Mesenchymal stem cell (in vitro differentiated cells and primary cell): ENCODE results near the gene TICAM2.

Source experiments
- DNase-seq: peaks from one replicate; pipeline ENCODE4 v3.0.0-alpha.2; 2013
- H2AFZ ChIP-seq: one replicate; pipeline ENCODE4 v1.6.1; 2013; ENCODE audit warnings: low read depth, mild to moderate bottlenecking, control low read depth, inconsistent platforms, low read length, moderate library complexity
- H2AK5ac ChIP-seq: 2 replicates; pipeline ENCODE4 v1.6.1; 2013; ENCODE audit warnings: low read length, moderate library complexity, mild to moderate bottlenecking, inconsistent platforms; ENCODE audit not compliant: severe bottlenecking
- H2BK120ac ChIP-seq: one replicate; pipeline ENCODE4 v1.6.1; 2013; ENCODE audit warnings: low read depth, mild to moderate bottlenecking, inconsistent platforms, low read length, moderate library complexity
- H2BK12ac ChIP-seq, 2 experiments: one replicate each; pipeline ENCODE4 v1.6.1; 2013; ENCODE audit warnings: inconsistent platforms in 2 of 2, low read length in 2 of 2, mild to moderate bottlenecking in 2 of 2, moderate library complexity in 2 of 2, control low read depth in 1 of 2
- H2BK15ac ChIP-seq: one replicate; pipeline ENCODE4 v1.6.1; 2013; ENCODE audit warnings: mild to moderate bottlenecking, low read depth, inconsistent platforms; ENCODE audit not compliant: poor library complexity, severe bottlenecking
- H2BK5ac ChIP-seq: 2 replicates; pipeline ENCODE4 v1.6.1; 2013; ENCODE audit warnings: low read depth, mild to moderate bottlenecking, low read length, control low read depth, inconsistent platforms; ENCODE audit not compliant: poor library complexity, severe bottlenecking
- H3K14ac ChIP-seq, 2 experiments: one replicate each; pipeline ENCODE4 v1.6.1; 2013; ENCODE audit warnings: inconsistent platforms in 2 of 2, low read length in 2 of 2, control low read depth in 1 of 2, mild to moderate bottlenecking in 1 of 2, moderate library complexity in 1 of 2
- H3K18ac ChIP-seq, 2 experiments: one replicate each; pipeline ENCODE4 v1.6.1; 2013; ENCODE audit warnings: inconsistent platforms in 2 of 2, low read length in 2 of 2, control low read depth in 1 of 2, low read depth in 1 of 2, mild to moderate bottlenecking in 1 of 2
- H3K23ac ChIP-seq, 2 experiments: one replicate each; pipeline ENCODE4 v1.6.1; 2013; ENCODE audit warnings: inconsistent platforms in 2 of 2, low read length in 2 of 2, mild to moderate bottlenecking in 2 of 2, moderate library complexity in 2 of 2, control low read depth in 1 of 2
- H3K27ac ChIP-seq: 2 replicates; pipeline ENCODE4 v1.5.1; 2013; ENCODE audit warnings: mild to moderate bottlenecking, moderate library complexity, low read length, control low read depth, inconsistent platforms; ENCODE audit not compliant: poor library complexity, severe bottlenecking
- H3K27me3 ChIP-seq, 2 experiments: 2 replicates each; pipeline versions ENCODE4 v1.6.1 to v1.7.0; 2013; ENCODE audit warnings: low read length in 2 of 2, mild to moderate bottlenecking in 2 of 2, moderate library complexity in 2 of 2, control low read depth in 1 of 2, inconsistent platforms in 1 of 2; ENCODE audit not compliant: control insufficient read depth in 1 of 2, insufficient read depth in 1 of 2
- H3K36me3 ChIP-seq, 2 experiments: 2 replicates each; pipeline versions ENCODE4 v1.6.1 to v1.7.0; 2013; ENCODE audit warnings: low read length in 2 of 2, control low read depth in 1 of 2, inconsistent platforms in 1 of 2, low read depth in 1 of 2, mild to moderate bottlenecking in 1 of 2; ENCODE audit not compliant: insufficient read depth in 2 of 2, control insufficient read depth in 1 of 2
- H3K4ac ChIP-seq, 2 experiments: one replicate each; pipeline ENCODE4 v1.6.1; 2013; ENCODE audit warnings: inconsistent platforms in 2 of 2, low read length in 2 of 2, mild to moderate bottlenecking in 2 of 2, moderate library complexity in 2 of 2, control low read depth in 1 of 2, low read depth in 1 of 2
- H3K4me1 ChIP-seq: 2 replicates; pipeline ENCODE4 v1.6.1; 2013; ENCODE audit warnings: low read depth, low read length, control low read depth; ENCODE audit not compliant: control insufficient read depth, insufficient read depth
- H3K4me2 ChIP-seq: 2 replicates; pipeline ENCODE4 v1.6.1; 2013; ENCODE audit warnings: low read length, mild to moderate bottlenecking, inconsistent platforms; ENCODE audit not compliant: poor library complexity, severe bottlenecking
- H3K4me3 ChIP-seq, 2 experiments: 2 replicates each; pipeline versions ENCODE4 v1.5.1 to v1.7.0; 2013; ENCODE audit warnings: low read length in 2 of 2, mild to moderate bottlenecking in 2 of 2, control low read depth in 1 of 2, low read depth in 1 of 2; ENCODE audit not compliant: insufficient read depth in 1 of 2
- H3K79me1 ChIP-seq: replicated peaks from 2 replicates; pipeline ENCODE4 v1.6.1; 2013; ENCODE audit warnings: mild to moderate bottlenecking, control low read depth, low read length, inconsistent platforms; ENCODE audit not compliant: poor library complexity, severe bottlenecking
- H3K9ac ChIP-seq: 2 replicates; pipeline ENCODE4 v1.7.0; 2013; ENCODE audit warnings: mild to moderate bottlenecking, low read length, moderate library complexity
- H3K9me3 ChIP-seq: 2 replicates; pipeline ENCODE4 v1.7.0; 2013; ENCODE audit warnings: mild to moderate bottlenecking, low read length; ENCODE audit not compliant: control insufficient read depth
- H4K8ac ChIP-seq: one replicate; pipeline ENCODE4 v1.6.1; 2013; ENCODE audit warnings: inconsistent platforms, mild to moderate bottlenecking, low read length, moderate library complexity
- H4K91ac ChIP-seq: one replicate; pipeline ENCODE4 v1.6.1; 2013; ENCODE audit warnings: mild to moderate bottlenecking, low read length, inconsistent platforms
- WGBS: methylation state at CpG from one replicate; pipeline ENCODE4 v1.1.7; 2013; ENCODE audit warnings: mixed read lengths; 5-methylcytosine and 5-hydroxymethylcytosine counted together

The TICAM2 gene

GRCh38 chr5:115544436-115545350, 57.6 kb downstream of the TICAM2 start, which contains the start of gene FEM1C:
Gene FEM1C (minus strand): TSS chr5:115544775. CDS start chr5:115543493, 1,282 bp downstream.
- peak within 1 kb of the TSS; percentile 97 for H2BK5ac ChIP-seq
- peak within 1 kb of the TSS; percentile 85 to 94 for H3K4me3 ChIP-seq
- H3K4me1 ChIP-seq = no peaks in the 10 kb centered on the region
- H2AFZ ChIP-seq = peak within 1 kb of the TSS; percentile 91
- H3K9ac ChIP-seq = peak within 1 kb of the TSS; percentile 93
- H2AK5ac ChIP-seq = peak within 1 kb of the TSS; percentile 42
- no peaks in the 10 kb centered on the region for H3K27me3 ChIP-seq
- no peak within 1 kb of the TSS for H2BK12ac ChIP-seq
- H3K14ac ChIP-seq = peak within 1 kb of the TSS in 1 of 2 experiments; percentile 93
- peaks cover 0 to 35% of the 10 kb centered on the region in 2 experiments for H3K36me3 ChIP-seq
- peak within 1 kb of the TSS; percentile 85 for H4K8ac ChIP-seq
- peak within 1 kb of the TSS; percentile 82 for H3K27ac ChIP-seq
- peak within 1 kb of the TSS; percentile 92 for H2BK120ac ChIP-seq
- peak; percentile 98 for DNase-seq
- H3K79me1 ChIP-seq = no peaks in the 10 kb centered on the region
- peak within 1 kb of the TSS in 1 of 2 experiments; percentile 23 for H3K23ac ChIP-seq
- peak within 1 kb of the TSS; percentile 95 for H3K4me2 ChIP-seq
- H3K18ac ChIP-seq = peak within 1 kb of the TSS; percentile 93 to 98
- H3K4ac ChIP-seq = peak within 1 kb of the TSS; percentile 87 to 91
- 2% methylated on average over 82 of the region's 82 CpGs for WGBS
- peak within 1 kb of the TSS; percentile 90 for H2BK15ac ChIP-seq
- H3K9me3 ChIP-seq = peaks cover 17% of the 10 kb centered on the region
- peak within 1 kb of the TSS; percentile 86 for H4K91ac ChIP-seq

- Histone ChIP-seq H3K4me1 (no peaks in the 10 kb centered on the region), H3K14ac (peak overlapping the region in 1 of 2 experiments; percentile 93), H3K36me3 (peaks cover 0 to 42% of the 10 kb centered on the region in 2 experiments), H2BK12ac (no peak overlapping the region), H3K79me1 (no peaks in the 10 kb centered on the region), H4K91ac (peak overlapping the region; percentile 86), H3K9ac (peak overlapping the region; percentile 93), H3K4me3 (peak overlapping the region; percentile 85 to 94), H3K9me3 (peaks cover 17% of the 10 kb centered on the region), H2BK120ac (peak overlapping the region; percentile 92), H3K27ac (peak overlapping the region; percentile 82), H2AFZ (peak overlapping the region; percentile 91), H2BK15ac (peak overlapping the region; percentile 90), H4K8ac (peak overlapping the region; percentile 69), H3K27me3 (no peaks in the 10 kb centered on the region), H2AK5ac (no peak overlapping the region), H2BK5ac (peak overlapping the region; percentile 97), H3K18ac (peak overlapping the region; percentile 93 to 98), H3K4me2 (peak overlapping the region; percentile 95), H3K23ac (peak overlapping the region in 1 of 2 experiments; percentile 23), H3K4ac (peak overlapping the region; percentile 87 to 91)
- DNase-seq = no peak
- WGBS = under 1% methylated on average over 20 of the region's 20 CpGs
Measured at GRCh38 chr5:115544043-115544435, 58.2 kb downstream of the TICAM2 start.

GRCh38 chr5:115543365-115544042, 58.8 kb downstream of the TICAM2 start:
- Histone ChIP-seq H3K27ac (peak overlapping the region; percentile 82), H2BK12ac (no peak overlapping the region), H3K18ac (peak overlapping the region in 1 of 2 experiments; percentile 62), H3K23ac (no peak overlapping the region), H2AFZ (no peak overlapping the region), H2AK5ac (no peak overlapping the region), H3K4me3 (peak overlapping the region; percentile 85 to 94), H2BK15ac (peak overlapping the region; percentile 26), H2BK120ac (peak overlapping the region; percentile 34), H3K4me2 (peak overlapping the region; percentile 95), H3K9ac (peak overlapping the region; percentile 93), H3K4ac (no peak overlapping the region), H4K91ac (no peak overlapping the region), H4K8ac (no peak overlapping the region), H3K27me3 (no peaks in the 10 kb centered on the region), H3K9me3 (peaks cover 17% of the 10 kb centered on the region), H3K79me1 (no peaks in the 10 kb centered on the region), H3K4me1 (no peaks in the 10 kb centered on the region), H3K36me3 (peaks cover 0 to 47% of the 10 kb centered on the region in 2 experiments), H2BK5ac (no peak overlapping the region), H3K14ac (no peak overlapping the region)
- peak; percentile 76 for DNase-seq
- WGBS = 9% methylated on average over 15 of the region's 15 CpGs
